ENCODE measurements around the gene NPAS1. TPM values are rescaled to one million over a fixed set of nuclear protein-coding genes. Genes with fewer than 3 reads are reported as not detected.
A peak's percentile ranks its signal among the peaks of the same experiment; 100 is the strongest.

Gene NPAS1
- total RNA-seq, 1 donor from 2014 or later = 1.2 TPM

GRCh38 chr19:46979126-46980105, 40.2 kb upstream of the NPAS1 start:
- Histone ChIP-seq H2AFZ (replicated peaks) (no peak overlapping the region), H3K27ac (peak overlapping the region; percentile 43), H4K20me1 (ENCODE audit: low read depth) (peaks cover 74% of the 10 kb centered on the region), H3K27me3 (no peaks in the 10 kb centered on the region), H3K4me2 (no peak overlapping the region), H3K9ac (no peak overlapping the region), H3K4me1 (peaks cover 44% of the 10 kb centered on the region), H3K79me2 (ENCODE audit: low read depth) (peaks cover 44% of the 10 kb centered on the region), H3K9me3 (ENCODE audit: low read depth) (no peaks in the 10 kb centered on the region), H3F3A (ENCODE audit: low read depth) (peaks cover 38% of the 10 kb centered on the region), H3K36me3 (no peaks in the 10 kb centered on the region), H3K4me3 (no peak overlapping the region)
- H3K9me3 Mint-ChIP-seq = no peaks in the 10 kb centered on the region
- peak; percentile 47 for DNase-seq (ENCODE audit: low spot score)
- H3K4me1 Mint-ChIP-seq = peaks cover 45% of the 10 kb centered on the region
- no peak for TF ChIP-seq CTCF (IDR thresholded peaks at IDR 0.05)
- H3K36me3 Mint-ChIP-seq = peaks cover 6% of the 10 kb centered on the region
- H3K4me3 Mint-ChIP-seq = no peak overlapping the region
- H3K27me3 Mint-ChIP-seq (ENCODE audit: insufficient read depth, low read depth) = no peaks in the 10 kb centered on the region
- peak overlapping the region; percentile 58 for H3K27ac Mint-ChIP-seq

- Histone ChIP-seq H3K36me3 (no peaks in the 10 kb centered on the region), H2AFZ (replicated peaks) (no peak overlapping the region), H3K4me2 (no peak overlapping the region), H3K4me3 (no peak overlapping the region), H3K9me3 (ENCODE audit: low read depth) (no peaks in the 10 kb centered on the region), H3K4me1 (peaks cover 38% of the 10 kb centered on the region), H3K9ac (no peak overlapping the region), H3K79me2 (ENCODE audit: low read depth) (peaks cover 45% of the 10 kb centered on the region), H4K20me1 (ENCODE audit: low read depth) (peaks cover 73% of the 10 kb centered on the region), H3F3A (ENCODE audit: low read depth) (peaks cover 35% of the 10 kb centered on the region), H3K27me3 (no peaks in the 10 kb centered on the region), H3K27ac (peak overlapping the region; percentile 3)
- no peak for DNase-seq (ENCODE audit: low spot score)
- Mint-ChIP-seq H3K4me3 (no peak overlapping the region), H3K9me3 (no peaks in the 10 kb centered on the region), H3K4me1 (peaks cover 34% of the 10 kb centered on the region), H3K27me3 (ENCODE audit: insufficient read depth, low read depth) (peaks cover 2% of the 10 kb centered on the region), H3K36me3 (peaks cover 6% of the 10 kb centered on the region), H3K27ac (no peak overlapping the region)
- TF ChIP-seq EZH2phosphoT487 (IDR thresholded peaks at IDR 0.05) = no peak
- TF ChIP-seq CTCF (IDR thresholded peaks at IDR 0.05) = no peak
- no peak for TF ChIP-seq EZH2 (IDR thresholded peaks at IDR 0.05)
Measured at GRCh38 chr19:46980761-46981160, 38.9 kb upstream of the NPAS1 start.

GRCh38 chr19:46981286-46981945, 38.2 kb upstream of the NPAS1 start:
- H3K27me3 Mint-ChIP-seq (ENCODE audit: insufficient read depth, low read depth) = peaks cover 2% of the 10 kb centered on the region
- H3K27ac Mint-ChIP-seq = no peak overlapping the region
- no peak for DNase-seq (ENCODE audit: low spot score)
- Histone ChIP-seq H3K27ac (peak overlapping the region; percentile 3), H3K79me2 (ENCODE audit: low read depth) (peaks cover 49% of the 10 kb centered on the region), H3K9ac (no peak overlapping the region), H3K4me2 (no peak overlapping the region), H2AFZ (replicated peaks) (no peak overlapping the region), H3K4me3 (no peak overlapping the region), H3K27me3 (no peaks in the 10 kb centered on the region), H3K36me3 (no peaks in the 10 kb centered on the region), H3K9me3 (ENCODE audit: low read depth) (no peaks in the 10 kb centered on the region), H3K4me1 (peaks cover 33% of the 10 kb centered on the region), H3F3A (ENCODE audit: low read depth) (peaks cover 39% of the 10 kb centered on the region), H4K20me1 (ENCODE audit: low read depth) (peaks cover 73% of the 10 kb centered on the region)
- no peaks in the 10 kb centered on the region for H3K9me3 Mint-ChIP-seq
- no peak overlapping the region for H3K4me3 Mint-ChIP-seq
- TF ChIP-seq CTCF (IDR thresholded peaks at IDR 0.05) (no peak), EZH2phosphoT487 (IDR thresholded peaks at IDR 0.05) (no peak), EZH2 (IDR thresholded peaks at IDR 0.05) (no peak)
- peaks cover 6% of the 10 kb centered on the region for H3K36me3 Mint-ChIP-seq
- peaks cover 28% of the 10 kb centered on the region for H3K4me1 Mint-ChIP-seq
